ENCODE data around the gene TRIB2.

The TRIB2 gene

GRCh38 chr2:12754643-12755042 is 37.9 kb downstream of the TRIB2 start:
- DNase-seq = no peak

DNA sequence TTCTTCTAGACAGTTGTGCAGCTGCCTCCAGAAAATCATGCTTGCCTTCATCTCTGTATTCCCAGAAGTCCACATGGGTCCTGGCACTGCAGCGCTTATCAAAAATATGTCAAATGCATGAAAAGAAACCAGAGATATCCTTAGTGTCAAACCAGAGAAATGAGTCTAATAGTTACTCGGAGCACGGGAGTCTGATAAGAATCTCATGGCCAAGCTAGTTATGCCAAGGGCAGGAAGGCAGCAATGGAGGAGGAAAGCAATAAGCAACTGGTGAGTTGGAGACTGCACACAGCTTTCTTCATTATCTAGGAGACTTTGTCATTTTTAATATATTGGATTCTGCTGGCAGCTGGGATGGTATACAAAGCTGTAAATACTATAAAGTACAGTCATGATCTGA is 38.6 kb downstream of the TRIB2 start:
- DNase-seq = no peak

- DNase-seq = no peak
These were observed 42.5 kb downstream of the TRIB2 start for GRCh38 chr2:12759248-12759647.

GRCh38 chr2:12761104-12761503 is 44.4 kb downstream of the TRIB2 start:
- no peak for DNase-seq

GRCh38 chr2:12762337-12762736 is 45.6 kb downstream of the TRIB2 start:
- DNase-seq = no peak

GRCh38 chr2:12762976-12763375 is 46.2 kb downstream of the TRIB2 start:
- DNase-seq = no peak

- DNase-seq = no peak
These were observed 46.8 kb downstream of the TRIB2 start for GRCh38 chr2:12763486-12763885.

DNA sequence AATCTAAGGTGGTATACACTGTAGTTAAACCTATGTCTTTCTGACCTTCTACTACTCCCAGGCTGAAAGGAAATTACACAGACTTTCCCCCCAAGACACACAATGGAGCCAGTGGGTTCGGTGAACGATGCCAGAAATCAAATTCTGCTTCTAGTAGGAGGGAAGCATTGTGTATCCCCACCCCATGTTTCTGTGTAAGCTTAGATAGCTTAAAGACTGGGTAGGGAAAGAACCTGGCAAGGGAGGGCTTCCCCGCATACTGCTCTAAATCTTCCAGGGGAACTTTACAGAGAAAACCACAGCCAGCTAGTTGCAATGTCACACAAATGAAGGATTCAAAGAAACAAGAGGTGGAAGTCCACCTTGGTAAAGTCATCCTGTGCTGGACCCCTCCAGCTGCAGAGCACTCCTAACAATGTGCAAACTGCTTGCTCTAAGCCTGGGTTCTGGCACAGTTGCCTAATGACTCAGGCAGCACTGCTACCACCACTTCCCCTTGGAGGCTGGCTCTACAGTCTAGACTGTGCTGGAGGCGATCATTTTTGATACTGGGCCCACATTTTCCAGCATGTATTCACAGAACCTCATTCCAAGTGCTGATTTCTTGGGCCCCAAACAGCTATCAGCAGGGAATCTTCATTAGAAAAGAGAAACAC is 47.5 kb downstream of the TRIB2 start:
- DNase-seq = no peak

DNA sequence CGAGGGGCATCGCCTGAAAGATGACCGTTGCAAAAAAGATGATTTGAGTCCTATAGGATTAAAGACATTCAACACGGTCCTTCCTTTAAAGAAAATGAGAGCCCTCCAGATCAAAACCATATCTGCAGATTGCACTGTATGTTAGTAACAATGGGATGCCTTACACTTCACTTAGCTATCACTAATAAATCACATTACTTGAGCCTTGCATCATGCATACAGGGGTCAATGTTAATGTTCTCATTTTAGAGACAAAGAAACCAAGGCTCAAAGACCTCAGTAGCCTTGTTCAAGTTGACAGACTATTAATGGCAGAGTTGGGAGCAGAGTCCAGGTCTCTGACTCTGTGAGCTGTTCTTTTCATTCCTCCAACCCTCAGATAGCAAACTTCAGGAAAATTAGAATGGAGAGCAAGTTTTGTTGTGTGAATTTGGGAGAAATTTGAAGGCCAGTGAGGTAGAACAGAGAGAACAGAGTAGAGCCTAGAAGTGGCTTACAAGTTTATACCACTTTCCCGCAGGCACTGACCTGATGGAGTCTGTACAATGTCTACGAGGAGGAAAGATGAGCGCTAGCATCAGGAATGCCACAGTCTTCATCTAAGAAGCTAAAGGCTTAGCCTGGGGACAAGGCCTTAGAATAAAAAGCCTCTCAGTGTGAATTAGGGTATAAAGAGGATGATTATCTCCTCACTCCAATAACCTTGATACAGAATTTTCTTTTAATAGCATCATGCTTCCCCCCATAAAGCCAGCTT is 48.3 kb downstream of the TRIB2 start:
- DNase-seq = no peak

- DNase-seq = no peak
These were observed 49.7 kb downstream of the TRIB2 start for GRCh38 chr2:12766421-12766879.

DNA sequence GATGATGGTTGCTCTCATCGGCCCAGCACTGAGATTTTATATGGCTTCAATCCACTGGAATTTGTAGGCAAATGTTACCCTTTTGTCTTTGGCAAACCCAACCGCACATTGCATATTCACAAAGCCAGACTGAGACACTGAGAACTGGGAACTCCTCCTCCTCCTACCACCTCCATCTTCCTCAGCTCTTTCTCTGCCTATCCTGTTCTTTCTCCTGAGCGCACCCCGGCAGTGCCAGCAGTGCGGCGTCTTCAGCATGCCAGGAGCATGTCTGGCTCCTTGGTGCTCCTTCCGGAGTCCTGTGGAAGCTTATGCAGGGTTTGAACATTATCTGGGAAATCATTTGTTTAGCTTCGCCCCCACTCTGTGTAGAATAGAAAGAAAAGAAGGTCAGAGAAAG is 50.8 kb downstream of the TRIB2 start:
- no peak for DNase-seq

GRCh38 chr2:12767996-12768624 is 51.4 kb downstream of the TRIB2 start:
- no peak for DNase-seq

GRCh38 chr2:12769492-12770105 is 52.9 kb downstream of the TRIB2 start:
- DNase-seq = no peak

DNA sequence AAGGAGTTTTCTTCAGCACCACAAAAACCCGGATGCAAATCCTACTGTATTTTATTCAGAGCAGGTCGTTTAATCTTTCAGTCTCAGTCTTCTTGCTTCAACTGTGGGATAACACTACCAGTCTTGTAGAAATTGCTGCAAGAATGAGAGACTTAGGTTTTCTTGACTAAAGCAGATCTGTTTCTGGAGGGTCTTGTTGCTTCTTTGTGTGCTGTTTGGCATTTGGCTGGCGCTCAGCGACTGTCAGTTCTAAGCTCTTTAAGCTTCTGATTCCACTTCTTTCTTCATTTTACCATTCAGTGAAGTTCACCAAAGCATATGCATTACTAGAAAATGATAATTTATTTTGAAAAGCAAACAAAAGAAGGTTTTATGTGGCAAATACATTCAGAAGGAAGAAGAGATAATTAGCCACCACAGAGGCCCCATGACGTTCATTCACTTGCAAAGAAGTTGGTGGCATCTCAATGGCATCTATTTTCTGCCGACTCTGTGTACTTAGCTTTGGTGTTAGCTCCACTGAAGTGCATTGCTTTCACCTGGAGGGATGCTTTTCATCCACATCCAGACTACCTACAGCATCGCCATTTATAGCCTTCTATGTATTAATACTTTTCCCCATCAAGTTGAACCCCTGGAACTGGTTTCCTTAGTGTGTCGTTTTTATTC is 53.7 kb downstream of the TRIB2 start:
- no peak for DNase-seq

DNA sequence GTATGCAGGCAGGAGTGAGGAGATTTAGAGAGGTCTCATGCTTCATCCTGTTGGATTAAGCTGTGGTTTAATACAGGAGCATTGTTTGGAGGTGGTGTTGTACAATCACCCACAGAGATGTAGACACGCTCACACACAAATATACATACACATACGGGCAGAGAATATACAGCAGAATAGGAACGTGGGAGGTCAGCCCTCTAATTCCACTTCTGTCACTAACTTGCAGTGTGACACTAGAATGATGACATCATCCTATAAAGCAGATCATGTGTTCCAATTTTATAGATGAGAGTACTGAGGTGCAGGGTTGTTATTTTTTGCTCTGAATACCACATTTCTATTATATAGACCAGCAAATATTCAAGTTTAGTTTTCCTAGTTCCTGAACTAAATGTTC is 54.4 kb downstream of the TRIB2 start:
- no peak for DNase-seq

DNA sequence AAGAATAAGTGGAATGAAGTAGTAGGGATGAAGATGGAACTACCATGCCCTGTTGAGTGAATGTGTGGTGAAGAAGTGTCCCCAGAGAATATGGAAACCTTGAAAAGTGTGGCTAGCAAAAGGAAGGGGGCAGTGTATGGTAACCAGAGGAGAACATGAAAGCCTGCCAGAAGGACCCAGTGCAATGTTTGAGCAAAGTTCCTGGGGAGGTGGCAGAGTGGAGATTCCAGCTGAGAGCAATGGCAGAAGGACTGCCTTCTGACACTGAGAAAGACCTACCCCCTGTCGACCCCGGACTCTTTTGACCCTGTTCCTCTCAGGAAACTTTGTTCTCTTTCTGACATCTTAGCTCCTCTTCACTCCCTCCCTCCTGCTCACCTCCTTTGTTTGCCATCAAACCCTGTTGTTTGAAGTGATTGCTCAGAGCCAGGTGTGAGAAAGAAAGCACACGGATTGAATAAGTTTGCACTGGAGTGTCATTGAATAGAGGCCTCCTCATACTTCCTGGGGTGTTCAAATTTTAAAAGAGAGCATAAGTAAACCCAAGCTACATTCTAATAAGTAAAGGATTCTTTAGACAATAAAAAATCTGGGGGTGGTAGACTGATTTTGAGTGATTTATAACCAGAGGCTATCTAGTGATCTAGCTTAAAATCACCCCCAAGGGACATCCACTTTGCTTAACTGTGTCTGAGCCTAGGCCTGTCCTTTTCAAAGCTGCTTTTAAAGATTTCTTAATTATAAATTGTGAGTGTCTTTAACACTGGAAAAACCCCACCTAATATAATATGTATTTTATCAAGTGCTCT is 57.1 kb downstream of the TRIB2 start:
- peak; percentile 24 to 84 (median 61) for DNase-seq

- DNase-seq = peak in 1 of 3 experiments; percentile 49
These were observed 57.6 kb downstream of the TRIB2 start for GRCh38 chr2:12774395-12774727.

GRCh38 chr2:12776521-12776961 is 59.8 kb downstream of the TRIB2 start:
- no peak for DNase-seq

GRCh38 chr2:12778369-12778768 is 61.6 kb downstream of the TRIB2 start:
- no peak for DNase-seq

DNA sequence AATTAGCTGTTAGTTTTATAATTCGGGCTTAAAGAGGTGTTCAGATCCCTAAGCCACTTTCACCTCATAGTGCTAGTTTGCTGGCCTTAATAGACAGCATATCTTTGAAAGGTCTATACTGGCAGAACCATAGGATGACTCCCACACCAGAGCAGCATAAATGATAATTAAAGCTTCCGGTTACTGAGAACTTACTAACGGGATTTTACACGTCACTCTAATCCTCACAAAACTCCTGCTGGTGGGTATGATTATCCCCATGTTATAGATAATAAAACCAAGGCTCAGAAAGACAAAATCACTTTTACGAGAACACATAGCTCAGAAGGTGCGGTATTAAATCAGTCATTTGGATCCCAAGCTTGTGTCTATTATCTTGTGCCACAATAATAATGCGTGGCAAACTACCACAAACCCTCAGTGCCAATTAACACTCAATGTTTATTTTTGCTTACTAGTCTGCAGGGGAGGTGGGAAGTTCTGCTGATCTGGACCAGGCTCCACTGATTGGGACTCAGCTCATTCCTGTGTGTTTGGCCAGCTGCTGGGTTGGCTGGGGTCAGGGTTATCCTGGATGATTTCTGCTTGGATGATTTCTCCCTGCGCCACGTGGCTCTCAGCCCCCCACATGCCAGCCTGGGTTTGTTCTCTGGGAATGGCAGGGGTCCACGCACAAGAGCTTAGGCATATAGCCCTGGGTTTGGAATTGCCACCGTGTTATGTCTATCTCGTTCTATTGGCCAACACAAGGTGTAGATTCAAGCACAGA is 62.3 kb downstream of the TRIB2 start:
- no peak for DNase-seq

DNA sequence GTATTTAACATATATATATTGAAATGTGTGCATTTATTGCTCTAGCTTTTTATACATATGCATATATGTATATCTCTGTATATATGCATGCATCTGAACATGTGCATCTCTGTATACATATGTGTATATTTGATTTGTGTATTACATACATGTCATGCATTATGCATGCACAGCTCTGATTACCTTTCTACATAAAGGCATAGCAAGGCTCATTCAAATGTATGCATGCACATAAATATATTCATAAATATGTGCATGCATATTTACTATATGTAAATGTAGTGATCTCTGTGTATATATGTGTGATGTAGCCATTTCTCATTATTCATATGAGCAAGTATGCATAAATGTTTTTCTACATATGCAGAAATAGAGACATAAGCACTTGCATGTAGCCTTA is 64.6 kb downstream of the TRIB2 start:
- no peak for DNase-seq

All from NCI-H1417 (cell line).